CD4-positive, alpha-beta memory T cell (primary cell): ENCODE measurements around the gene MYLK. TPM values are rescaled to one million over a fixed set of nuclear protein-coding genes. Genes with fewer than 3 reads are reported as not detected.

Experiments
- CTCF ChIA-PET: fragments of 350-600 bp; sonication (Branson Sonifier 250); formaldehyde crosslinking; loops from one replicate; lab custom pipeline; 2021; ENCODE audit warnings: inconsistent platforms; ENCODE audit not compliant: partially characterized antibody; lab: Charles Lee
- POLR2A ChIA-PET: fragments of 350-600 bp; sonication (Branson Sonifier 250); formaldehyde crosslinking; loops from one replicate; lab custom pipeline; 2021; ENCODE audit not compliant: partially characterized antibody; lab: Charles Lee
- DNase-seq, 5 donors: peaks; one replicate each; pipeline versions ENCODE4 v3.0.0 to v3.0.0-alpha.2; 2020 to 2022; ENCODE audit warnings: mixed read lengths in 1 of 5
- H3K27ac ChIP-seq: one replicate; pipeline ENCODE4 v1.7.0; 2013; ENCODE audit warnings: low read depth, low read length
- H3K27me3 ChIP-seq: 2 replicates; pipeline ENCODE4 v1.7.0; 2013; ENCODE audit warnings: mild to moderate bottlenecking, low read length, moderate library complexity; ENCODE audit not compliant: insufficient read depth
- H3K36me3 ChIP-seq: 2 replicates; pipeline ENCODE4 v1.7.0; 2013; ENCODE audit warnings: mild to moderate bottlenecking, low read length, moderate library complexity; ENCODE audit not compliant: insufficient read depth
- H3K4me1 ChIP-seq: 2 replicates; pipeline ENCODE4 v1.7.0; 2013; ENCODE audit warnings: mild to moderate bottlenecking, low read length, moderate library complexity; ENCODE audit not compliant: insufficient read depth
- H3K4me3 ChIP-seq, 2 donors: one replicate each; pipeline ENCODE4 v1.7.0; 2013; ENCODE audit warnings: low read length in 2 of 2, mild to moderate bottlenecking in 1 of 2
- H3K9me3 ChIP-seq, 2 donors: one replicate each; pipeline ENCODE4 v1.7.0; 2013; ENCODE audit warnings: low read length in 2 of 2, control low read depth in 1 of 2; ENCODE audit not compliant: control insufficient read depth in 1 of 2
- H3K27ac Mint-ChIP-seq, 7 donors: one replicate each; pipeline ENCODE4 v1.8.0; 2020 to 2021; ENCODE audit warnings: mixed read lengths in 7 of 7, mild to moderate bottlenecking in 6 of 7, inconsistent platforms in 3 of 7, moderate library complexity in 3 of 7
- H3K27me3 Mint-ChIP-seq, 2 donors: one replicate each; pipeline ENCODE4 v1.8.0; 2020 to 2021; ENCODE audit warnings: mixed read lengths in 2 of 2
- H3K36me3 Mint-ChIP-seq, 2 donors: one replicate each; pipeline ENCODE4 v1.8.0; 2020 to 2021; ENCODE audit warnings: mixed read lengths in 2 of 2, inconsistent platforms in 1 of 2, mild to moderate bottlenecking in 1 of 2
- H3K4me1 Mint-ChIP-seq, 4 donors: one replicate each; pipeline ENCODE4 v1.8.0; 2020 to 2021; ENCODE audit warnings: mixed read lengths in 4 of 4, mild to moderate bottlenecking in 1 of 4
- H3K4me3 Mint-ChIP-seq, 8 donors: one replicate each; pipeline ENCODE4 v1.8.0; 2020 to 2021; ENCODE audit warnings: mixed read lengths in 8 of 8, mild to moderate bottlenecking in 7 of 8, moderate library complexity in 6 of 8, inconsistent platforms in 3 of 8
- H3K9me3 Mint-ChIP-seq, 8 donors: one replicate each; pipeline ENCODE4 v1.8.0; 2020 to 2021; ENCODE audit warnings: mixed read lengths in 8 of 8, mild to moderate bottlenecking in 5 of 8, inconsistent platforms in 3 of 8, moderate library complexity in 1 of 8
- intact Hi-C: fragments of 100-400 bp; cut with micrococcal nuclease; formaldehyde crosslinking; loops from one replicate; pipeline ENCODE4 v1.15.1; 2023
- polyA plus RNA-seq, 2 donors: library from polyadenylated mRNA; unstranded; fragments of 300-500 nt; fragmentation: Illumina TruSeq; gene quantifications; one replicate each; pipeline ENCODE4 v1.2.3, GENCODE V29; 2021
- total RNA-seq, 2 experiments: library from RNA; stranded (reverse); gene quantifications; one replicate each; pipeline ENCODE4 v1.2.3, GENCODE V29; 2021

Gene MYLK
- total and polyA plus RNA-seq, 4 experiments from 2014 or later = 0.18 TPM; not detected in 3

DNA sequence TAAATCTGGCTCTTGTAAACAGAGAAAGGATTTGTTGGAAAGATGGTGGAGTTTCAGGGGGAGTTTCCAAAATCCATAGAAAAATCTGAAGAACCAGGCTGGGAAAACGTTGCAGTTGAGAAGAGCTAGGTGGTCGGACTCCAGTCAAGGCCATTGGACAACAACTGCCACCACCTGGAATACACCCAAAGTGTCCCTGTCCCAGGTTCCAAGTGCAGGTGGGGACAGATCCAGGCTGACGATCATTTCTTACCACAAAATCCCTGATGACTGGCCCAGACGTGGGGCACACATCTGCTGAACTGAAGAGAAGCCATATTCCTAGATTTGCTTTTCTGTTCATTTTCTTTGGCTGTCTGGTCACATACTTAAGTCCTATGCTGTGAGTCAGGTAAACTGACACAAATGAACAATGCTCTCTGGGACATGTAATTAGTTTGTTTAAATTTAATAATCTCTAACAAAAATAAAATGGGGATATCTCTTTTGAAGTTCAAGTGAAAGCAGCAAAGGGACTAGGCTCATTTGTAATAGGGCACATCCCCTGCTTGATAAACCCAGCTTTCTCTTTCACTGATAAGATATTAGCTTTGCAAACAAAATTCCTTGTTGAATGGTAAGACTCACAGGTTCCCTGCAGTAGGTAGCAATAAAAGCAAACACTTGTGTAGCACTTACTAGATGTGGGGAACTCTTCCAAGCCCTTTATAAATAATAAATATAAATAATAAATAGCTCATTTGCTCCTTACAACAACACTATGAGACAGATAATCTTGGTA lies 88.5 kb downstream of the MYLK start:
- no peak overlapping the region for H3K4me3 ChIP-seq
- CTCF ChIA-PET = no interaction called here

DNA sequence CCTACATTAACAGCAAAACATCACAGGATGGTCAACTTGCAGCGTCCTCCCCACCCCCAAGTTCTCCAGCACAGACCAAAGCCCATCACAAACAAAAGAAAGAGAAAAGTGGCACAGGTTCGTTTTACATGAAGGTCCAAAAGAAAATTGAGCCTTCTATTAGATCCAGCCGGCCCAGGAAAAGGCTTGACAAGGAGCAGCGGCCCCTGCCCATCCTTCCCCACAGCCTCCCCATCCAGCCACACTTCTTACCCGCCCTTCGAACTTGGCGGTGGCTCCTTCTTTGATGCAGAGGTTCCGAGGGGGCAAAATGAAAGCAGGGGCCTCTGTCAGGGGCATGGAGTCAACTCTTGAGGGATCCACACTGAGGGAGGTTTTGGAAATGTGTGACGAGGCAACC lies 90.7 kb downstream of the MYLK start:
- Mint-ChIP-seq H3K27ac (no peak overlapping the region), H3K4me3 (no peak overlapping the region), H3K36me3 (no peaks in the 10 kb centered on the region), H3K27me3 (peaks cover 17 to 22% of the 10 kb centered on the region in 2 donors), H3K9me3 (no peaks in the 10 kb centered on the region), H3K4me1 (no peaks in the 10 kb centered on the region)
- ChIA-PET CTCF (no interaction called here), POLR2A (no interaction called here)
- Histone ChIP-seq H3K36me3 (no peaks in the 10 kb centered on the region), H3K4me3 (no peak overlapping the region), H3K27ac (no peak overlapping the region), H3K9me3 (no peaks in the 10 kb centered on the region), H3K4me1 (no peaks in the 10 kb centered on the region), H3K27me3 (no peaks in the 10 kb centered on the region)
- no peak for DNase-seq
- intact Hi-C loops = no loop called here

More for the DNA sequence above, 88.5 kb downstream of the MYLK start:
- intact Hi-C loops = no loop called here
- Mint-ChIP-seq H3K36me3 (no peaks in the 10 kb centered on the region), H3K27ac (no peak overlapping the region), H3K9me3 (no peaks in the 10 kb centered on the region), H3K27me3 (peaks cover 17 to 27% of the 10 kb centered on the region in 2 donors), H3K4me1 (no peaks in the 10 kb centered on the region), H3K4me3 (no peak overlapping the region)
- Histone ChIP-seq H3K9me3 (no peaks in the 10 kb centered on the region), H3K27me3 (no peaks in the 10 kb centered on the region), H3K36me3 (no peaks in the 10 kb centered on the region), H3K27ac (no peak overlapping the region), H3K4me1 (no peaks in the 10 kb centered on the region)
- DNase-seq = no peak
- POLR2A ChIA-PET = no interaction called here

GRCh38 chr3:123792473-123793201 lies 91.5 kb downstream of the MYLK start:
- POLR2A ChIA-PET = no interaction called here
- CTCF ChIA-PET = no interaction called here
- no peaks in the 10 kb centered on the region for H3K27me3 ChIP-seq
- intact Hi-C loops = no loop called here
- Mint-ChIP-seq H3K27me3 (peaks cover 17 to 22% of the 10 kb centered on the region in 2 donors), H3K36me3 (no peaks in the 10 kb centered on the region), H3K4me3 (no peak overlapping the region), H3K4me1 (no peaks in the 10 kb centered on the region), H3K27ac (no peak overlapping the region), H3K9me3 (no peaks in the 10 kb centered on the region)
- no peaks in the 10 kb centered on the region for H3K9me3 ChIP-seq
- no peak overlapping the region for H3K4me3 ChIP-seq
- no peak overlapping the region for H3K27ac ChIP-seq
- no peak for DNase-seq
- H3K4me1 ChIP-seq = no peaks in the 10 kb centered on the region
- no peaks in the 10 kb centered on the region for H3K36me3 ChIP-seq

DNA sequence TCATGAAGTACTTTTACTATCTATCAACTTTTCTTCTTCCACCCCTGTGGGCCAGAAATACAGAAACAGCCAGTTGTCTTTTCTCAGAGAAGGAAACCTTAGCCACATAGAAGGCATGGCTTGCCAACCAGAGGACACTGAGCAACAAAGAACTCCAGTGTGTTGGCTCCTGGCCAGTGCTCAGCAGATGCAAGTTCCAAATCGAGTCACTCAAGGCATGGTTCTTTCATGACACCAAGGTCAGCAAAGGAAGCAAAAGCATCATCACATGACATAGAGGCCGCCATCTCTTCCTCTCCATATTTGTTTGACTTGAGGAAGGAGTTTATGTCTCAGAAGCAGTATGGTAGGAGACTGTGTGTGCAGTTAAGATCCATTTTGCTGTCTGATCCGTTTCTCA lies 92.2 kb downstream of the MYLK start:
- H3K27me3 Mint-ChIP-seq = peaks cover 19 to 22% of the 10 kb centered on the region in 2 donors

GRCh38 chr3:123791417-123791816 lies 92.7 kb downstream of the MYLK start:
- Mint-ChIP-seq H3K36me3 (no peaks in the 10 kb centered on the region), H3K4me1 (no peaks in the 10 kb centered on the region), H3K4me3 (no peak overlapping the region), H3K27ac (no peak overlapping the region), H3K9me3 (no peaks in the 10 kb centered on the region), H3K27me3 (peaks cover 19 to 22% of the 10 kb centered on the region in 2 donors)
- POLR2A ChIA-PET = no interaction called here
- no peak overlapping the region for H3K27ac ChIP-seq
- intact Hi-C loops = no loop called here
- no peak for DNase-seq
- H3K9me3 ChIP-seq = no peaks in the 10 kb centered on the region
- H3K4me3 ChIP-seq = no peak overlapping the region
- H3K4me1 ChIP-seq = no peaks in the 10 kb centered on the region
- H3K36me3 ChIP-seq = no peaks in the 10 kb centered on the region
- H3K27me3 ChIP-seq = no peaks in the 10 kb centered on the region
- CTCF ChIA-PET = no interaction called here

More for the DNA sequence above, 92.2 kb downstream of the MYLK start:
- POLR2A ChIA-PET = no interaction called here
- Mint-ChIP-seq H3K4me1 (no peaks in the 10 kb centered on the region), H3K9me3 (no peaks in the 10 kb centered on the region), H3K36me3 (no peaks in the 10 kb centered on the region), H3K4me3 (no peak overlapping the region), H3K27ac (no peak overlapping the region)
- H3K4me1 ChIP-seq = no peaks in the 10 kb centered on the region
- CTCF ChIA-PET = no interaction called here
- H3K9me3 ChIP-seq = no peaks in the 10 kb centered on the region
- no peak for DNase-seq
- no peaks in the 10 kb centered on the region for H3K36me3 ChIP-seq
- H3K27me3 ChIP-seq = no peaks in the 10 kb centered on the region
- intact Hi-C loops = no loop called here
- H3K27ac ChIP-seq = no peak overlapping the region
- no peak overlapping the region for H3K4me3 ChIP-seq

GRCh38 chr3:123791073-123791370 lies 93.1 kb downstream of the MYLK start:
- no peaks in the 10 kb centered on the region for H3K36me3 Mint-ChIP-seq
- no peak for DNase-seq
- H3K4me3 Mint-ChIP-seq = no peak overlapping the region
- Histone ChIP-seq H3K27me3 (no peaks in the 10 kb centered on the region), H3K4me1 (no peaks in the 10 kb centered on the region), H3K36me3 (no peaks in the 10 kb centered on the region), H3K9me3 (no peaks in the 10 kb centered on the region), H3K27ac (no peak overlapping the region), H3K4me3 (no peak overlapping the region)
- no peaks in the 10 kb centered on the region for H3K4me1 Mint-ChIP-seq
- H3K27ac Mint-ChIP-seq = no peak overlapping the region
- H3K27me3 Mint-ChIP-seq = peaks cover 19 to 22% of the 10 kb centered on the region in 2 donors
- intact Hi-C loops = no loop called here
- H3K9me3 Mint-ChIP-seq = no peaks in the 10 kb centered on the region
- CTCF ChIA-PET = no interaction called here
- POLR2A ChIA-PET = no interaction called here

DNA sequence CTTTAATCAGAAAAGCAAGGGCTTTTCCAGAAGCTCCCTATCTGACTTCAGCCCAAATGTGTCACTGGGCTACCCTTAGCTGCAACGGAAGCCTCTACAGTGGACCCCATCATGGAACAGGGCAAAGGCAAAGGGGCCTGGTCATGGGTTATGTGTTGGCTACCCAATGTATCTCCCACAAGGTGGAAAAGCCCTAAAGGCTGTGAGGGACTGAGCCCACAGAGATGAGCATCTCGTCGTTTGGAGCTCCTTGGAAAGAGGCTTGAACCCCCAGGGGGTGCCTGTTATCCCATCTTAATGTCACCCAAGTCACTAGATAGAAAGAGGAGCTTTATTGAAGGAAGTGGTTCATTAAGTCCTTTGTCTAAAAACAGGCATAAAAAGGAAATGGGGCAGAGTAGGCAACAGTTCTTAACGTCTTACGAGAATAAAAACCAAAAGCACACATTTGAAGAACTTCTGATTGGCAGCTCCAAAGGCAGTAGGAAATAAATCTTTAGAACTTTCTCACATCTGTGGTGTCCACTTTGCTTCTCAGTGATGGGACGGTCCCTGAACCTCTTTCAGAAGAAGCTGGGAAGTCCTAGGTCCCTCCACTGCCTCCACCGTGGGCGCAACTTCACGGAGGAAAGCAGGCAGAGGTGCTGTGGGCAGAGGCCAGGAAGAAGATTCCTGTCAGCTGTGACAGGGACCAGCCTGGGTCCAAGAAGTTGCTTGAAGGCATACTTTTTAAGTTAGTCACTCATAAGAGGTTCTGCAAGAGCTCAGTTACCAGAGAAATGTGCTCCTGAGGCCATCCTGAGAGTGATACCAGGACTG lies 93.7 kb downstream of the MYLK start:
- H3K4me3 Mint-ChIP-seq = no peak overlapping the region
- Histone ChIP-seq H3K9me3 (no peaks in the 10 kb centered on the region), H3K27me3 (no peaks in the 10 kb centered on the region), H3K4me1 (no peaks in the 10 kb centered on the region), H3K4me3 (no peak overlapping the region), H3K27ac (no peak overlapping the region), H3K36me3 (no peaks in the 10 kb centered on the region)
- no peaks in the 10 kb centered on the region for H3K4me1 Mint-ChIP-seq
- H3K27me3 Mint-ChIP-seq = peaks cover 19 to 22% of the 10 kb centered on the region in 2 donors
- H3K9me3 Mint-ChIP-seq = no peaks in the 10 kb centered on the region
- H3K27ac Mint-ChIP-seq = no peak overlapping the region
- CTCF ChIA-PET = no interaction called here
- intact Hi-C loops = no loop called here
- POLR2A ChIA-PET = no interaction called here
- H3K36me3 Mint-ChIP-seq = no peaks in the 10 kb centered on the region
- no peak for DNase-seq
